ENCODE results near the gene CACNA1F. TPM values are rescaled to one million over a fixed set of nuclear protein-coding genes. Genes with fewer than 3 reads are reported as not detected.

The CACNA1F gene
- total RNA-seq, 1 donor: 1.3 TPM

DNA sequence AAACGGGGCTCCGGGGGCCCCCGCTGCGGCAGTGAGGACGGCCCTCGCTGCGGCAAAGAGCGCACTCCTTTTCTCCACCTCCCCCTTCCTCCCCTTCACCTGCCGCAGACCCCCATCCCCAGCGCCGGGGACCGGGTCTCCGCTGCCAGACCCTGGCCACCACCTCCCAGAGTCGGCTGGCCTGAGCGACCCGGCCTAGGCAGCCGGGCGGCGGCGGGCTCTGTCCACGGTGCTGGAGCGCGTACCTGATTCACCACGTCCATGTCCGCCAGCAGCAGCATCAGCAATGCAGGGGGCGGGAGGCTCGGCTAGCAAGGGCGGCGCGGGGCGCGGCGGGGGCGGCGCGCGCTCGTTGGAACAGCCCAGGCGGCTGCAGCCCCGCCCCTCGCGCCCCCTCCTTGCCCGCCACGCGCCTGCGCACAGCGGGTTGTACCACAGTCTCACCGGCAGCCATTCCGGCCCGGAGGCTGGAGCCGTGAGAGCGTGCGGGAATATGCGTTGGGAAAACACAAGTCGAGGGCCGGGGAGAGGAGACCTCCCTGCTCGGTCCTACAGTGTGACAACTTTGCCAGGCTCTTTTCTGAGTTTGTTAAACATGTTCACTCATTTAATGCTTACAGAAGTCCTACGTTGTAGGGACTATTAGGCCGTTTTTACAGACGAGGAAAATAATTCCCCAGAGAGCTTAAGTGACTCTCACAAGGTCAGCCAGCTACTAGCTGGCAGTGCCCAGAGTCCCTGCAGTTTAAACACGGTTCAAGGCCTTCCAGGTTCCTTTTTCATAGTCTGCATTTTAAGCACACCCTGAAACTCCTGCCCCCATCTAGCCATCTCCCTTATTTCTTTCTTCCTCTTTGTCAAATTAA lies 33.0 kb downstream of the CACNA1F start, which contains the start of gene SYP:
Gene SYP, minus strand, starts transcription at position 288 of the 866 bp plus-strand sequence. Its CDS starts 7 bp downstream, at position 281.
- peak; percentile 66 to 87 (median 85) for DNase-seq (ENCODE audit: low read depth in 2 of 3, low spot score in 2 of 3)

- no peak for DNase-seq (ENCODE audit: low read depth in 2 of 3, low spot score in 2 of 3)
Measured at GRCh38 chrX:49199315-49199595, 33.9 kb downstream of the CACNA1F start.

DNA sequence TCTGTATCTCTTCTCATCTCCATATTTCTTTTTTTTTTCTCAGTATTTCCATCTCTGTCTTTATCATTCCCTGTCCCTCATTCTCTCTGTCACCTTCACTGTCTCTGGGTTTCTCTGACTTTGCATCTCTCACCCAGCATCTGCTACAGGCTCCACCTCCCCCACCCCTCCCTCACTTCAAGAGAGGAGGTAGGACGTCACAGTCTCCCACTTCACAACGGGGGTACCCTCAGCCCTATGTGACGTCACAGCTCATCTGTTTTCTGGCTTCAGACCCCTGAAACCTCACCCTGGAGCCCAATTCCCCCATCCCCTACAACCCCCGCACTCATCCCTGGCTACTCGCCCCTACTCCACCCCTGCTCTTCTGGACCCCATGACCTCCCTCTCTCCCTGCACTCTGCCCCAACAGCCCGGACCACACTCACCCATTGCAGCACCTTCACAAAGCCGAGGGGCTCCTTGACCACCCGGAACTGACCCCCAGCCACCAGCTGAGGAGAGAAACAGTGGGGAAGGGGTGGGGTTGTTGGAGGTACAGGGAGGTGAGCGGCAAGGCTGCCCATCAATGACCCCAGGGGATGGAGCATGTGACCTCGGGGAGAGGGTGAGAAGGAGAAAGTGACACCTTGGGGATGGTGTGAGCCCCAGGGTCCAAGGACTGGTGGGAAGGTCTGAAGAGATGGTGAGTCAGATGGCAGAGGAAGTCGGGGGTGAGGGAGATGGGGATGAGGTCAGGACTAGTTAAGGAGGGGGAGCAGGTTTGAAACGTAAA lies 34.4 kb downstream of the CACNA1F start:
- no peak for DNase-seq (ENCODE audit: low read depth in 2 of 3, low spot score in 2 of 3)

GRCh38 chrX:49197543-49198087 lies 35.5 kb downstream of the CACNA1F start:
- no peak for DNase-seq (ENCODE audit: low read depth in 2 of 3, low spot score in 2 of 3)

DNA sequence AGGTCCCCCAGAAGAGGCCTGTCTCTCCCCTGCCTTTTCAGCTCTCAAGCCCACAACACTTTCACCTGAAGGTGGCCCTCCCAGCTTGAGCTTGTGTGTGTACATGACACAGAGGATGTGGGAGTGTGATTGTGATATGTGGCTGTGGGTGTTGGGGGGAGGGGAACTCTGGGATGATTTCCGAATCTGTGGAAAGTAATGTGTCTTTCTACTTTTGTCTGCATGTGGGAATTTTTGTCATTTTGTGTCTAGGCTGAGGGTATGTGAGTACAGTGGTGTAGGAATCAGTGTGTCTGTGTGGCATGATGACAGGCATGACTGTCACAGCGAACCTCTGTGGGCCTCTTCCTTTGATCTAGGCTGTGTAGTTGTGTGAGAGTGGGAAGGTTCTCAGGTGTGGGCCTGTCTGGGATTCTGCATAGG lies 39.6 kb downstream of the CACNA1F start:
- no peak for DNase-seq (ENCODE audit: low read depth in 2 of 3, low spot score in 2 of 3)

DNA sequence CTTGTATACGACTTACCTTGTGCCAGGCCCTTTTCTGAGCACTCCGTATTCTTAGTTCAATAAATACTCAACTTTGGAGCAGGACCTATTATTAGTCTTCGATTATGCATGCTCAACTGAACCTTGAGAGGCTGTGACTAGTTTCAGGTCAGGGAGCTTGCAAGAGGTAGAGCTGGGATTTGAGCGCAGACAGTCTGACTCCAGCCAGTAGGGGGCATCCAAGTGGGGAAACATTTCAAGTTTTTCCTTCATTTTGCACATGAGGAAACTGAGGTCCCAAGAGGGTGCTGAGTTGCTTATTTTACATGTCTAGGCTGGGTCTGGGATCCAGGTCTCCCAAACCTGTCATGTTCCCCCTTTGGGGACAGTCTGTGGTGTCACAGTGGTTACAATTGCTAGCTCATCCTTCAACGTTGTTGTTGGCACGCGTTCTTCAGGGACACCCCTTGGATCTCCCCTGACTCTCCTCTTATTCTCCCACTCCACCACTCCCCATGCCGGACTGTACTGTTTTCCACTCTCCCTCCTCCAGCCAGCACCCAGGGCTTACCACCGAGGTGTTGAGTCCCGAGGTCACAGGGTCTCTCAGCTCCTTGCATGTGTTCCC lies 40.3 kb downstream of the CACNA1F start:
- peak in 2 of 3 donors; percentile 18 to 28 for DNase-seq (ENCODE audit: low read depth in 2 of 3, low spot score in 2 of 3)

DNA sequence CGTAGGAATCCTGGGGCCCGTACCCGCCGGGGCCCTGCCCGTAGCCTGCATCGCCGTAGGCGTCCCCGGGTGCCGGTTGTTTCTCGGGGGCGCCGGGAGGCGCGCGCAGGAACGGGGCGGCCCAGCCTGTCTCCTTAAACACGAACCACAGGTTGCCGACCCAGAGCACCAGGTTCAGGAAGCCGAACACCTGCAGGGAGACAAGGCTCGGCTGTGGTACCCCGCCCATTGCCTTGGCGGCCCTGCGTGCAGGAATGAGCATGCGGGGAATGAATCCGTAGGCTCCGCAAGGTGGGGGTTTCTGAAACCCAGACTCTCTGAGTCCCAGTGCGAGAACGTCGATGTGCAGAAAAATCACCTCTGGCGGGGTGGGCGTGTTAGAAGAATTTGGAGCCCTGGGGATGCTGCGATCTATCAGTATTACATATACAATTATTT lies 41.5 kb downstream of the CACNA1F start:
- DNase-seq (ENCODE audit: low read depth in 2 of 3, low spot score in 2 of 3): peak in 1 of 3 donors; percentile 16

DNA sequence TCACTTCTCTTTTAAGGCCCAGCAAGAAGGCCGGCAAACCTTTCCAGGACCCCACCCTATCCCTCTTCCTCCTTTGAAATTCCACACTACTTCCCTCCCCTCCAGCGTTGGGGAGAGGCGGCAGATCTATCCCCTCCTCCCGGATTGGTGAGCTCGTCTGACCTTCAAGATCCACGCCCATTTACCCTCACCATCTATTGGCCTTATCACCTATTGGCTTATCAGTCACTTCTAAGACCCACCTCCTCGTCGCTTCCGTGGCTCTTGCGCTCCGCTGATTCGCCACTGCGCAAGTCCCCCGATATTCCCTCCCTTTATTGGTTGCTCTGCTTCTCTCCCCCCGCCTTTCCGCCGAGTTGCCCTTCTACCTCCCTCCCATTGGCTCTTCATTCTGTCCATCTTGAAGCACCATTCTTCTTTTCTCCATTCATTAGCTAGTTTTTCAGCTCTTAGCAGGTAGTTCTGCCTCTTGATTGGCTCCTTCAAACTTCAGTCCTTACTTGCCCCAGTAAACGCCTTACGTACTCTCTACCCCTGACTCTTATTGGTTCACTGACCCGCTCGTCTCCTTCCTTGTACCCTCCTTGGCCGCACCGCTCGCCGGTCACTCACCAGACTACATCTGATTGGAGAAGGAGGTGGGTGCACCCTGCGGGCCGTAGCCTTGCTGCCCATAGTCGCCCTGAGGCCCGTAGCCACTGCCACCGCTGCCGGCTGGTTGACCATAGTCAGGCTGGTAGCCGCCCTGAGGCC lies 42.1 kb downstream of the CACNA1F start:
- DNase-seq (ENCODE audit: low read depth in 2 of 3, low spot score in 2 of 3): peak; percentile 37 to 97 (median 96)

DNA sequence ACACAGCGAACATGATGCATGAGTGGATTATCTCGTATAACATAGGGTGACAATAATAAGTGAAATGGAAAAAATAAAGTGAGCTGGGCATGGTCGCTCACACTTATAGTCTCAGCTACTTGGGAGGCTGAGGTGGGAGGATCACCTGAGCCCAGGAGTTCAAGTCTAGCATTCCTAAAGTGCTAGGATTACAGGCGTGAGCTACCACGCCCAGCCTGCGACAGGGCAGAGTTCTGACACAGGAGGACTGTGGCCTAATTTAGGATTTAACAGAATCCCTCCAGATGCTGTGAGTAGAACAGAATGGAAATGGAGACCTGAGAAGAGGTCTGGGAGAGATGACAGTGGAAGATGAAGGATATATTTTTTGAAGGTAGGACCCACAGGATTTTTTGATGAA lies 43.5 kb downstream of the CACNA1F start:
- no peak for DNase-seq (ENCODE audit: low read depth in 2 of 3, low spot score in 2 of 3)

- no peak for DNase-seq (ENCODE audit: low read depth in 2 of 3, low spot score in 2 of 3)
Measured at GRCh38 chrX:49188468-49189076, 44.6 kb downstream of the CACNA1F start.

DNA sequence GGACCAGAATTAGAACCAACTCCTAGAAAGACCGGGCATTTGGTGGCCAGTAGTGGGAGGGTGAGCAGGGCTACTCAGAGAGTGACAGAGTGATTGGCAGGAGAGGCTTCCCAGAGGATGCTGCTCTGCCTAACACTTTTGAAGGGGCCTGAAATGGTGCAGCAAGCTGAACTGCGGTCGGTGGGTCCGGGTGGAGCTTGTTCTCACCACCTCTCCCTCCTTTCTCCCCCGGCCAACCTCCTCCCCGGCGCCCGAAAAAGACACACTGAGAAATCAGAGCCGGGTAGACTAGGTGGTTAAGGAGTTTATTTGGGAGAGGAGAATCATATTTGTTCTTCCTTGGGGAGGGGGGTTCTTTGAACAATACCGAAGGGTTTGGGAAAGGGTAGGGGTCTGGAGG lies 45.6 kb downstream of the CACNA1F start:
- DNase-seq (ENCODE audit: low read depth in 2 of 3, low spot score in 2 of 3): no peak

DNA sequence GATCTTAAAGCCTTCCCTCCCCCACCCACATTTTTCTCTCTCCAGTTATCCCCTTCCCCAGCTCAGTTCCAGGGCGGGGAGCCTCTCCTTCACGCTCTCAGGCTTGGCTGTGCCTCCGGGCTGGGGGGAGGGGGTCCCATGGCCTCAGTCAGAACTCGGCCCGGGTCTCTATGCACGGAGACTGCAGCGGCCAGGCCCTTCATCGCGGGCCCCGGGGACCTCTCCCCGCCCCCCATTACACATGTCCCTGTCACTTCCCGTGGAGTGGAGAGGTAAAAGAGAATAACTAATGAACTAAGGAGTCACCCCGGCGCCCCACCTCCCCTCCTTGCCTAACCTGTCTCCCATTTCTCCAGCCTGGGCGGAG lies 46.1 kb downstream of the CACNA1F start:
- DNase-seq (ENCODE audit: low read depth in 2 of 3, low spot score in 2 of 3): no peak

- DNase-seq (ENCODE audit: low read depth in 2 of 3, low spot score in 2 of 3): peak in 2 of 3 donors; percentile 75 to 78
Measured at GRCh38 chrX:49186125-49187027, 46.8 kb downstream of the CACNA1F start, which contains the start of gene PRICKLE3. Gene PRICKLE3 (minus strand): TSS chrX:49186373. CDS start chrX:49186297, 76 bp downstream.

DNA sequence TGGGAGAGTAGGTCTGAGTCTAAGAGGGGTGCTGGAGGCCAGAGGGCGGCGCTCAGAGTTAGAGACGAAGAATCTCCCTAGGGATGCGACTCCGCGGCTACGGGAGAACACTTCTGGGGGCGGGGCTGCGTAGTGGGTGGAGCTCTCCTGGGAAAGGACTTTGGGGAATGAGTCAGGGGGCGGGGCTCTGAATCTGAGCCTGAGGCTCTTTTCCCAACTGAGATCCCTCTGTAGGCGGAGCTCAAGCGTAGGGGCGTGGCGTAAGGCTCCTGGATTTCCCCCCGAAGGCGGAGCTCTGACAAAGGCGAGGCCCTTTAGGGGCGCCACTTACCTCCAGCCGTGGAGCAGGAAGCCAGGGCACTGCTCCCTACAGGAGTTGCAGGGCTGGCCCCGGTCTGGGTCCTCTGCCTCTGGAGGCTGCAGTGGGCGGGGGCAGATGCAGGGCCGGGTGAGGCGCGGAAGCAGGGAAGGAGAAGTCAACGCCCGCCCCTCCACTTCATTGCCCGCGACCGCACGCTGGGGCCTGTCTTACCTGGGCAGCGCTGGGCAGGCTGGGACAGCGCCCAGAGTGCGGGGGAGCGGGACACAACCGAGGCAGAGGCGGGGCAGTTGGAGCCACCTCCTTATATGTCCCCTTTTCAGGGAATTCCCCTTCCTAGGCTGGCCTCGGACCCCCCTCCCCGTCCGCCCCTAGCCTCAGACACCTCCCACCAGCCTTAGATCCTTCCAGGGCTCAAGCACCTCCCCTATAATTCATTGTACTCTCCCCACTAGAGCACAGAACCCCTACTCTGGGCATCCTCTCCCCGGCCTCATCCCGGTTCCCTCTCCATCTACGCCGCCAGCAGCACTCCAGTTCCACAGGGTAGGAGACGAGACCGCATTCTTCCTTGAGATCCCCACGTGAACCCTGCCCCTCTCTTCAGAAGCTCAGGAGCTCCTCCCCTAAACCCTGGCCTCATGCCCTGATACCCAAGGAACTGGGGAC lies 48.6 kb downstream of the CACNA1F start:
- peak in 1 of 3 donors; percentile 21 for DNase-seq (ENCODE audit: low read depth in 2 of 3, low spot score in 2 of 3)

- DNase-seq (ENCODE audit: low read depth in 2 of 3, low spot score in 2 of 3): no peak
Measured at GRCh38 chrX:49183701-49184281, 49.3 kb downstream of the CACNA1F start.

GRCh38 chrX:49179358-49179757 lies 53.8 kb downstream of the CACNA1F start:
- no peak for DNase-seq (ENCODE audit: low read depth in 2 of 3, low spot score in 2 of 3)

DNA sequence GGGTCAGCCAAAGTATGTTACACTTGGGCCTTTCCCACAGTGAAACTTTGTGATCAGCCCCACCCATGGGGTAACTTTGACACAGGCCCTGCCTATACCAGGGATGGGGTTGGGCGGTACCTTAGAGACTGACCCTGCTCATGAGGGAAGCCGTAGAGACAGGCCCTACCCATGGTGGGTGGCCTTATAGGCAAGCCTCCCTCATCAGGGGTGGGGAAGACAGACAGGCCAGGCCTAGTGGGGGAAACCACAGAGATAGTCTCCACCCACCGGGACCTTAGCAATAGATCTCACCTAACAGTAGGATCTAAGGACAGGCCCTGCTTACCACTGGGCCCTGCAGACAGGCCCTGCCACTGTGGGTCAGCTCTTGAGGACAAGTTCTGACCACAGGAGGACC lies 54.6 kb downstream of the CACNA1F start:
- DNase-seq (ENCODE audit: low read depth in 2 of 3, low spot score in 2 of 3): no peak

All from hematopoietic multipotent progenitor cell (in vitro differentiated cells).